K562 (cell line): ENCODE data around the gene PIEZO2. TPM values are rescaled to one million over a fixed set of nuclear protein-coding genes. Genes with fewer than 3 reads are reported as not detected.

Experiments
- ATAC-seq: fragments of 200-7000 bp; cut with Tn5 transposase; 3 replicates; pipeline ENCODE4 v1.9.1; 2020; ENCODE audit warnings: moderate library complexity
- BruUV-seq: library from RNA; stranded (reverse); fragments of 400-500 nt; replicated peaks from 2 replicates; lab custom pipeline; 2021; lab: Mats Ljungman, UMichigan
- CTCF ChIA-PET: fragments of 300-600 bp; formaldehyde crosslinking; extraction: SDS; loops from one replicate; lab custom pipeline; 2021; ENCODE audit warnings: low intra/inter-chr PET ratio; lab: Yijun Ruan, JAX
- POLR2A ChIA-PET: fragments of 300-600, 350-650 bp; sonication (Branson Sonifier 250); formaldehyde crosslinking; extraction: SDS; loops from one replicate; lab custom pipeline; 2021; ENCODE audit warnings: antibody characterized with exemption, inconsistent platforms; lab: Yijun Ruan, JAX
- DNase-seq, 4 experiments: peaks; one replicate each; pipeline versions ENCODE4 v3.0.0 to v3.0.0-alpha.2; 2011 to 2018; ENCODE audit warnings: low spot score in 3 of 4, mixed read lengths in 3 of 4; ENCODE audit errors: extremely low read depth in 1 of 4
- FAIRE-seq: peaks from 2 replicates; lab custom pipeline; 2011; peaks lifted over from hg19 to GRCh38; lab: Jason Lieb, UNC
- H2AFZ ChIP-seq: 2 replicates; pipeline ENCODE4 v1.6.0; 2011; ENCODE audit warnings: low read depth, low read length, control low read depth, inconsistent platforms
- H3K27ac ChIP-seq: fragments of 200-600 bp; 3 replicates; pipeline ENCODE4 v1.8.0; 2011; ENCODE audit warnings: low read depth, mild to moderate bottlenecking, control low read depth, inconsistent platforms, low read length, moderate library complexity, mixed read lengths; ENCODE audit errors: extremely low read depth
- H3K27me3 ChIP-seq, 2 experiments: fragments of 300-600 bp in 1 of 2; 2 replicates in 1 of 2; 3 replicates in 1 of 2; pipeline versions ENCODE4 v1.6.0 to v1.8.0; 2011; ENCODE audit warnings: inconsistent platforms in 2 of 2, low read length in 2 of 2, mild to moderate bottlenecking in 1 of 2, mixed read lengths in 1 of 2, moderate library complexity in 1 of 2; ENCODE audit not compliant: control insufficient read depth in 2 of 2, insufficient read depth in 2 of 2
- H3K36me3 ChIP-seq: fragments of 300-600 bp; 3 replicates; pipeline ENCODE4 v1.8.0; 2011; ENCODE audit warnings: mild to moderate bottlenecking, low read length, inconsistent platforms; ENCODE audit not compliant: control insufficient read depth, insufficient read depth
- H3K4me1 ChIP-seq, 2 experiments: fragments of 200-600 bp in 1 of 2; replicated peaks in 1 of 2; 2 replicates in 1 of 2; 3 replicates in 1 of 2; pipeline versions ENCODE4 v1.5.1 to v1.8.0; 2011; ENCODE audit warnings: inconsistent platforms in 2 of 2, low read length in 2 of 2, mild to moderate bottlenecking in 1 of 2, mixed read lengths in 1 of 2, moderate library complexity in 1 of 2; ENCODE audit not compliant: control insufficient read depth in 2 of 2, insufficient read depth in 2 of 2
- H3K4me2 ChIP-seq: 2 replicates; pipeline ENCODE4 v1.6.1; 2011; ENCODE audit warnings: low read length, control low read depth, inconsistent platforms, mixed read lengths; ENCODE audit not compliant: insufficient read depth
- H3K4me3 ChIP-seq: fragments of 200-600 bp; sonication (generic), shearing (Covaris generic); 2 replicates; pipeline ENCODE4 v1.5.1; 2016; ENCODE audit warnings: control low read depth, inconsistent platforms
- H3K79me2 ChIP-seq: fragments of 200-600 bp; 3 replicates; pipeline ENCODE4 v1.8.0; 2011; ENCODE audit warnings: low read length, inconsistent platforms; ENCODE audit not compliant: control insufficient read depth, insufficient read depth
- H3K9ac ChIP-seq, 2 experiments: 2 replicates each; pipeline versions ENCODE4 v1.6.0 to v1.6.1; 2011; ENCODE audit warnings: low read depth in 2 of 2, low read length in 2 of 2, control low read depth in 1 of 2, inconsistent platforms in 1 of 2, mild to moderate bottlenecking in 1 of 2, mixed read lengths in 1 of 2; ENCODE audit not compliant: insufficient read depth in 1 of 2
- H3K9me1 ChIP-seq: one replicate; pipeline ENCODE4 v1.6.0; 2011; ENCODE audit warnings: inconsistent platforms, mild to moderate bottlenecking, low read length, moderate library complexity; ENCODE audit not compliant: control insufficient read depth, insufficient read depth
- H3K9me3 ChIP-seq: replicated peaks from 2 replicates; pipeline ENCODE4 v1.5.1; 2011; ENCODE audit warnings: low read depth, low read length, inconsistent platforms; ENCODE audit not compliant: control insufficient read depth, insufficient read depth
- H4K20me1 ChIP-seq: replicated peaks from 2 replicates; pipeline ENCODE4 v1.6.1; 2011; ENCODE audit warnings: low read length, inconsistent platforms, mixed read lengths; ENCODE audit not compliant: control insufficient read depth, insufficient read depth
- ARID2 ChIP-seq: fragments of 450-650 bp; IDR thresholded peaks from 2 replicates; pipeline ENCODE4 v1.6.1; 2017; ENCODE audit warnings: antibody characterized with exemption, mild to moderate bottlenecking
- BRD4 ChIP-seq: fragments of 200-600 bp; sonication (generic); IDR thresholded peaks from 2 replicates; pipeline ENCODE4 v1.6.1; 2017; ENCODE audit warnings: inconsistent platforms
- DEAF1 ChIP-seq: fragments of 450-650 bp; formaldehyde crosslinking; IDR thresholded peaks from 2 replicates; pipeline ENCODE4 v1.4.0; 2020; ENCODE audit warnings: mild to moderate bottlenecking, moderate library complexity
- FOXJ2 ChIP-seq: fragments of 200-800 bp; sonication (Bioruptor generic); IDR thresholded peaks from 2 replicates; pipeline ENCODE4 v1.6.1; 2016; ENCODE audit warnings: missing genetic modification characterization, missing compliant biosample characterization
- HDAC8 ChIP-seq: fragments of 450-650 bp; IDR thresholded peaks from 2 replicates; pipeline ENCODE4 v1.6.1; 2016; ENCODE audit warnings: mild to moderate bottlenecking, missing genetic modification characterization, moderate library complexity, missing compliant biosample characterization
- HLTF ChIP-seq: fragments of 450-650 bp; IDR thresholded peaks from 2 replicates; pipeline ENCODE4 v1.6.1; 2016
- IFI16 ChIP-seq: fragments of 250-450 bp; sonication (Bioruptor Pico); IDR thresholded peaks from 2 replicates; pipeline ENCODE4 v2.1.2; 2022; ENCODE audit warnings: mild to moderate bottlenecking, inconsistent platforms
- IRF1 ChIP-seq: sonication (generic); formaldehyde crosslinking; IDR thresholded peaks from 2 replicates; pipeline ENCODE4 v1.8.0; 2022; ENCODE audit warnings: missing genetic modification reagents, mild to moderate bottlenecking, borderline replicate concordance
- KLF13 ChIP-seq: fragments of 450-650 bp; IDR thresholded peaks from 2 replicates; pipeline ENCODE4 v1.6.1; 2016; ENCODE audit warnings: missing genetic modification characterization, low read depth, mild to moderate bottlenecking, missing compliant biosample characterization, moderate library complexity, borderline replicate concordance
- LEF1 ChIP-seq: fragments of 450-650 bp; IDR thresholded peaks from 2 replicates; pipeline ENCODE4 v1.6.1; 2016; ENCODE audit warnings: mild to moderate bottlenecking
- RBM17 ChIP-seq: fragments of 200-400 bp; formaldehyde crosslinking; IDR thresholded peaks from 2 replicates; pipeline ENCODE4 v1.6.1; 2017; ENCODE audit warnings: low read depth, mild to moderate bottlenecking, low read length, borderline replicate concordance
- TFAP4 ChIP-seq: sonication (generic); formaldehyde crosslinking; IDR thresholded peaks from 2 replicates; pipeline ENCODE4 v1.8.0; 2022; ENCODE audit warnings: missing genetic modification reagents, mild to moderate bottlenecking, moderate library complexity, borderline replicate concordance
- ZBTB9 ChIP-seq: fragments of 450-650 bp; formaldehyde crosslinking; IDR thresholded peaks from 2 replicates; pipeline ENCODE4 v1.4.0; 2020; ENCODE audit warnings: mild to moderate bottlenecking, moderate library complexity
- ZNF589 ChIP-seq: fragments of 200-800 bp; sonication (Bioruptor generic); IDR thresholded peaks from 2 replicates; pipeline ENCODE4 v1.6.1; 2016; ENCODE audit warnings: low read depth, missing genetic modification characterization, missing compliant biosample characterization
- WGBS: fragments of 100-300 bp; shearing (Covaris generic); methylation state at CpG from one replicate; pipeline ENCODE4 v1.1.6; 2016; ENCODE audit warnings: low coverage, mixed read lengths; ENCODE audit not compliant: insufficient coverage; ENCODE audit errors: missing lambda C conversion rate; 5-methylcytosine and 5-hydroxymethylcytosine counted together
- in situ Hi-C: fragments of 300-500 bp; cut with MboI; formaldehyde crosslinking; loops from 4 replicates; pipeline ENCODE4 v1.15.0; 2018; ENCODE audit warnings: inconsistent platforms, mixed read lengths
- intact Hi-C: fragments of 100-400 bp; cut with micrococcal nuclease; formaldehyde crosslinking; loops from 2 replicates; pipeline ENCODE4 v1.14.2; 2022
- polyA plus RNA-seq, 8 experiments: library from polyadenylated mRNA; depleted of rRNA in 4 of 8; stranded (reverse) in 5 of 8; unstranded in 3 of 8; fragments of >200 nt; fragmentation: Nextera tagmentation in 2 of 8; fragmentation: Illumina TruSeq in 1 of 8; extraction: Ambion mirVana in 2 of 8; extraction: Trizol in 1 of 8; gene quantifications; 2 replicates each; pipeline versions ENCODE4 v1.2.1 to v1.2.3, GENCODE V29; 2011 to 2014; ENCODE audit warnings: inconsistent platforms in 1 of 8, missing spikeins in 1 of 8
- total RNA-seq, 7 experiments: library from RNA; depleted of rRNA in 6 of 7; stranded (reverse); fragments of >200 nt in 6 of 7; fragmentation: Illumina TruSeq in 2 of 7; extraction: Trizol in 2 of 7; gene quantifications; 2 replicates each; pipeline versions ENCODE4 v1.2.1 to v1.2.3, GENCODE V29; 2011 to 2021; ENCODE audit warnings: low replicate concordance in 1 of 7

Gene PIEZO2
- total and polyA plus RNA-seq, 9 of the 15 experiments (the other 6 are each of a cell fraction or from before 2014, with no cell fraction given), result 0.54 to 4.1 (median 2.0) TPM

- POLR2A ChIA-PET, result no interaction called here
- in situ Hi-C loops, result no loop called here
Measured at GRCh38 chr18:10895976-10896375, 253.4 kb downstream of the PIEZO2 start.

More at GRCh38 chr18:10895976-10896375, 253.4 kb downstream of the PIEZO2 start:
- ATAC-seq (no peak), DNase-seq (no peak), FAIRE-seq (no peak)
- Histone ChIP-seq H3K4me1 (no peaks in the 10 kb centered on the region), H3K79me2 (no peaks in the 10 kb centered on the region), H3K4me2 (no peak overlapping the region), H2AFZ (no peak overlapping the region), H3K27ac (no peak overlapping the region), H3K9ac (no peak overlapping the region), H3K4me3 (no peak overlapping the region), H4K20me1 (no peaks in the 10 kb centered on the region), H3K9me1 (no peaks in the 10 kb centered on the region), H3K27me3 (no peaks in the 10 kb centered on the region; a peak in 1 of 5 replicates), H3K36me3 (no peaks in the 10 kb centered on the region), H3K9me3 (no peaks in the 10 kb centered on the region)
- intact Hi-C loops, result no loop called here
- CTCF ChIA-PET, result no interaction called here
- BruUV-seq, result no TSS peak
- 0% methylated on average over 3 of the region's 4 CpGs for WGBS
- TF ChIP-seq IFI16 (CRISPR knock-in tag), result no peak
- no peak for TF ChIP-seq TFAP4
- no peak for TF ChIP-seq RBM17
- TF ChIP-seq DEAF1 (CRISPR knock-in tag), result no peak
- no peak for TF ChIP-seq ARID2
- no peak for TF ChIP-seq FOXJ2 (tag)
- TF ChIP-seq IRF1 (CRISPR knock-in tag), result no peak
- no peak for TF ChIP-seq LEF1
- TF ChIP-seq HLTF, result no peak
- TF ChIP-seq ZBTB9, result no peak
- no peak for TF ChIP-seq BRD4
- no peak for TF ChIP-seq HDAC8
- no peak for TF ChIP-seq ZNF589 (CRISPR knock-in tag)
- TF ChIP-seq KLF13, result no peak
